WTC11 (cell line): Measurements from ENCODE around the gene CD2.

ENCODE experiments used
- NR2C2 ChIP-seq: sonication (generic); formaldehyde crosslinking; IDR thresholded peaks from 2 replicates; pipeline ENCODE4 v1.8.0; 2022; ENCODE audit warnings: mild to moderate bottlenecking, missing genetic modification reagents
- TF ChIP-seq, protein P1 (sequence below): fragments of 200-600 bp; IDR thresholded peaks from 2 replicates; pipeline ENCODE4 v1.8.0; 2022; ENCODE audit warnings: antibody characterized with exemption

DNA sequence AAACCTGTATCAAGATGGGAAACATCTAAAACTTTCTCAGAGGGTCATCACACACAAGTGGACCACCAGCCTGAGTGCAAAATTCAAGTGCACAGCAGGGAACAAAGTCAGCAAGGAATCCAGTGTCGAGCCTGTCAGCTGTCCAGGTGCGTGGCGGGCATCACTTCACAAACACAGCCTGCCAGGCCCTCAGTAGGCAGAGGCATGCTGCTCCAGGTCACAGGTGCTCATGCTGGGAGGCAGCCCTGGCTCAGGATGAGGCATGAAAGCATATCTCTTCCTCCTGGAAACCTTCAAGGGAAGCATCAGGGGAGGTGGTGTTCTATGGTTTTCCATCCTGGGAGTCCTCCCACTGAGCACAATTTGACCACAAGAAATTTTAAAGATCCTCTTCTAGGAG, 6.3 kb downstream of the CD2 start:
- no peak for TF ChIP-seq NR2C2 (CRISPR knock-in tag)
- TF ChIP-seq, protein P1, sequence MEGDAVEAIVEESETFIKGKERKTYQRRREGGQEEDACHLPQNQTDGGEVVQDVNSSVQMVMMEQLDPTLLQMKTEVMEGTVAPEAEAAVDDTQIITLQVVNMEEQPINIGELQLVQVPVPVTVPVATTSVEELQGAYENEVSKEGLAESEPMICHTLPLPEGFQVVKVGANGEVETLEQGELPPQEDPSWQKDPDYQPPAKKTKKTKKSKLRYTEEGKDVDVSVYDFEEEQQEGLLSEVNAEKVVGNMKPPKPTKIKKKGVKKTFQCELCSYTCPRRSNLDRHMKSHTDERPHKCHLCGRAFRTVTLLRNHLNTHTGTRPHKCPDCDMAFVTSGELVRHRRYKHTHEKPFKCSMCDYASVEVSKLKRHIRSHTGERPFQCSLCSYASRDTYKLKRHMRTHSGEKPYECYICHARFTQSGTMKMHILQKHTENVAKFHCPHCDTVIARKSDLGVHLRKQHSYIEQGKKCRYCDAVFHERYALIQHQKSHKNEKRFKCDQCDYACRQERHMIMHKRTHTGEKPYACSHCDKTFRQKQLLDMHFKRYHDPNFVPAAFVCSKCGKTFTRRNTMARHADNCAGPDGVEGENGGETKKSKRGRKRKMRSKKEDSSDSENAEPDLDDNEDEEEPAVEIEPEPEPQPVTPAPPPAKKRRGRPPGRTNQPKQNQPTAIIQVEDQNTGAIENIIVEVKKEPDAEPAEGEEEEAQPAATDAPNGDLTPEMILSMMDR = no peak
